RWPE2 (cell line): ENCODE measurements around the gene ASIC2.

Experiments
- ATAC-seq: fragments of 200-7000 bp; cut with Tn5 transposase; 3 replicates; pipeline ENCODE4 v1.9.1; 2021; ENCODE audit warnings: low read depth
- DNase-seq: peaks from one replicate; pipeline ENCODE4 v3.0.0-alpha.2; 2020; ENCODE audit warnings: low spot score
- H3K27ac ChIP-seq: fragments of 450-650 bp; 2 replicates; pipeline ENCODE4 v1.5.1; 2017; ENCODE audit warnings: mild to moderate bottlenecking; ENCODE audit not compliant: poor library complexity, severe bottlenecking
- H3K27me3 ChIP-seq: fragments of 250-450 bp; sonication (Bioruptor Pico); 2 replicates; pipeline ENCODE4 v1.5.1; 2021; ENCODE audit warnings: mild to moderate bottlenecking, moderate library complexity; ENCODE audit not compliant: insufficient read depth, poor library complexity, severe bottlenecking
- H3K36me3 ChIP-seq: fragments of 250-450 bp; sonication (Bioruptor Pico); 2 replicates; pipeline ENCODE4 v1.5.1; 2020; ENCODE audit warnings: low read depth, mild to moderate bottlenecking, moderate library complexity
- H3K4me1 ChIP-seq: fragments of 250-450 bp; sonication (Bioruptor Pico); 2 replicates; pipeline ENCODE4 v1.5.1; 2021; ENCODE audit warnings: mild to moderate bottlenecking, moderate library complexity; ENCODE audit not compliant: insufficient read depth, poor library complexity, severe bottlenecking
- H3K4me3 ChIP-seq: fragments of 250-450 bp; sonication (Bioruptor Pico); 2 replicates; pipeline ENCODE4 v1.5.1; 2021; ENCODE audit warnings: mild to moderate bottlenecking, moderate library complexity; ENCODE audit not compliant: severe bottlenecking
- H3K9me3 ChIP-seq: fragments of 250-450 bp; sonication (Bioruptor Pico); 2 replicates; pipeline ENCODE4 v1.5.1; 2021; ENCODE audit warnings: mild to moderate bottlenecking, moderate library complexity; ENCODE audit not compliant: severe bottlenecking
- TF ChIP-seq, protein P1 (sequence below): fragments of 450-650 bp; IDR thresholded peaks from one replicate; pipeline ENCODE4 v1.5.1; 2017; ENCODE audit warnings: mild to moderate bottlenecking, moderate library complexity; ENCODE audit not compliant: poor library complexity, severe bottlenecking

The ASIC2 gene

GRCh38 chr17:33234930-33235685 is 58.0 kb downstream of the ASIC2 start:
- Histone ChIP-seq H3K27me3 (no peaks in the 10 kb centered on the region), H3K27ac (peak overlapping the region; percentile 59), H3K9me3 (no peaks in the 10 kb centered on the region), H3K36me3 (no peaks in the 10 kb centered on the region), H3K4me1 (peaks cover 12% of the 10 kb centered on the region), H3K4me3 (no peak overlapping the region)
- TF ChIP-seq, protein P1, sequence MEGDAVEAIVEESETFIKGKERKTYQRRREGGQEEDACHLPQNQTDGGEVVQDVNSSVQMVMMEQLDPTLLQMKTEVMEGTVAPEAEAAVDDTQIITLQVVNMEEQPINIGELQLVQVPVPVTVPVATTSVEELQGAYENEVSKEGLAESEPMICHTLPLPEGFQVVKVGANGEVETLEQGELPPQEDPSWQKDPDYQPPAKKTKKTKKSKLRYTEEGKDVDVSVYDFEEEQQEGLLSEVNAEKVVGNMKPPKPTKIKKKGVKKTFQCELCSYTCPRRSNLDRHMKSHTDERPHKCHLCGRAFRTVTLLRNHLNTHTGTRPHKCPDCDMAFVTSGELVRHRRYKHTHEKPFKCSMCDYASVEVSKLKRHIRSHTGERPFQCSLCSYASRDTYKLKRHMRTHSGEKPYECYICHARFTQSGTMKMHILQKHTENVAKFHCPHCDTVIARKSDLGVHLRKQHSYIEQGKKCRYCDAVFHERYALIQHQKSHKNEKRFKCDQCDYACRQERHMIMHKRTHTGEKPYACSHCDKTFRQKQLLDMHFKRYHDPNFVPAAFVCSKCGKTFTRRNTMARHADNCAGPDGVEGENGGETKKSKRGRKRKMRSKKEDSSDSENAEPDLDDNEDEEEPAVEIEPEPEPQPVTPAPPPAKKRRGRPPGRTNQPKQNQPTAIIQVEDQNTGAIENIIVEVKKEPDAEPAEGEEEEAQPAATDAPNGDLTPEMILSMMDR = no peak
- DNase-seq (peak; percentile 82), ATAC-seq (peak; percentile 99)

- ATAC-seq = no peak
These were observed 58.9 kb downstream of the ASIC2 start for GRCh38 chr17:33234233-33234632.

DNA sequence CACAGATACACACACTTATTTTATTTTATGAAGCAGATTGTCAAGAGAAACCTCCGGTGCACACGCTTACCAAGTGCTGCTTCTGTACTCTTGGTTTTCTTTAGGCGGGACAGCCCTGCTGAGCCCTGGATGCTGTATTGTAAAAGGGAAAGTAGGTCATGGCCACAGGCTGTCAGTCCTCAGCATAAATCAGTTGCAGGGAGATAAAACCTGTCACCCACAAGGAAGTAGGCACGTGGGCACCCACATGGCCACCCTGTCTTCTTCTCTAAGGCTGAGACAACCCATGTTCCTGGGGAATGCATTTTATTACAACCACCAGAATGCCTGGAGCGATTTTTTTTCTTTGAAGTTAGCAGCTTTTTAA is 59.3 kb downstream of the ASIC2 start:
- Histone ChIP-seq H3K27ac (no peak overlapping the region), H3K36me3 (no peaks in the 10 kb centered on the region), H3K4me1 (peaks cover 12% of the 10 kb centered on the region), H3K27me3 (no peaks in the 10 kb centered on the region), H3K4me3 (no peak overlapping the region), H3K9me3 (no peaks in the 10 kb centered on the region)
- ATAC-seq = no peak
- TF ChIP-seq, protein P1 = no peak
- DNase-seq = no peak

More at GRCh38 chr17:33234233-33234632, 58.9 kb downstream of the ASIC2 start:
- no peak for DNase-seq
- Histone ChIP-seq H3K27ac (peak overlapping the region; percentile 59), H3K9me3 (no peaks in the 10 kb centered on the region), H3K27me3 (no peaks in the 10 kb centered on the region), H3K36me3 (no peaks in the 10 kb centered on the region), H3K4me3 (no peak overlapping the region), H3K4me1 (peaks cover 12% of the 10 kb centered on the region)
- TF ChIP-seq, protein P1 = no peak

GRCh38 chr17:33229499-33229898 is 63.6 kb downstream of the ASIC2 start:
- no peaks in the 10 kb centered on the region for H3K27me3 ChIP-seq
- H3K9me3 ChIP-seq = no peaks in the 10 kb centered on the region
- ATAC-seq = no peak
- no peak overlapping the region for H3K27ac ChIP-seq
- TF ChIP-seq, protein P1 = no peak
- no peaks in the 10 kb centered on the region for H3K4me1 ChIP-seq
- no peak for DNase-seq
- H3K4me3 ChIP-seq = no peak overlapping the region
- no peaks in the 10 kb centered on the region for H3K36me3 ChIP-seq

GRCh38 chr17:33229028-33229427 is 64.1 kb downstream of the ASIC2 start:
- Histone ChIP-seq H3K4me3 (no peak overlapping the region), H3K27ac (no peak overlapping the region), H3K36me3 (no peaks in the 10 kb centered on the region), H3K4me1 (no peaks in the 10 kb centered on the region), H3K27me3 (no peaks in the 10 kb centered on the region), H3K9me3 (no peaks in the 10 kb centered on the region)
- ATAC-seq (no peak), DNase-seq (no peak)
- TF ChIP-seq, protein P1 = no peak
